IPS-15b (cell line): ENCODE measurements around the gene MORN1.

Experiments
- H3K27me3 ChIP-seq: one replicate; pipeline ENCODE4 v1.6.1; 2013; ENCODE audit warnings: low read length; ENCODE audit not compliant: control insufficient read depth, insufficient read depth
- H3K36me3 ChIP-seq: one replicate; pipeline ENCODE4 v1.6.1; 2013; ENCODE audit warnings: low read length; ENCODE audit not compliant: control insufficient read depth, insufficient read depth
- H3K4me1 ChIP-seq: one replicate; pipeline ENCODE4 v1.6.1; 2013; ENCODE audit warnings: mild to moderate bottlenecking, low read length; ENCODE audit not compliant: control insufficient read depth, insufficient read depth
- H3K4me3 ChIP-seq: one replicate; pipeline ENCODE4 v1.5.1; 2013; ENCODE audit warnings: low read depth, low read length
- H3K9ac ChIP-seq: one replicate; pipeline ENCODE4 v1.6.1; 2013; ENCODE audit warnings: low read depth, mild to moderate bottlenecking, low read length
- H3K9me3 ChIP-seq: one replicate; pipeline ENCODE4 v1.6.1; 2013; ENCODE audit warnings: mild to moderate bottlenecking, low read length; ENCODE audit not compliant: control insufficient read depth, insufficient read depth

The MORN1 gene

DNA sequence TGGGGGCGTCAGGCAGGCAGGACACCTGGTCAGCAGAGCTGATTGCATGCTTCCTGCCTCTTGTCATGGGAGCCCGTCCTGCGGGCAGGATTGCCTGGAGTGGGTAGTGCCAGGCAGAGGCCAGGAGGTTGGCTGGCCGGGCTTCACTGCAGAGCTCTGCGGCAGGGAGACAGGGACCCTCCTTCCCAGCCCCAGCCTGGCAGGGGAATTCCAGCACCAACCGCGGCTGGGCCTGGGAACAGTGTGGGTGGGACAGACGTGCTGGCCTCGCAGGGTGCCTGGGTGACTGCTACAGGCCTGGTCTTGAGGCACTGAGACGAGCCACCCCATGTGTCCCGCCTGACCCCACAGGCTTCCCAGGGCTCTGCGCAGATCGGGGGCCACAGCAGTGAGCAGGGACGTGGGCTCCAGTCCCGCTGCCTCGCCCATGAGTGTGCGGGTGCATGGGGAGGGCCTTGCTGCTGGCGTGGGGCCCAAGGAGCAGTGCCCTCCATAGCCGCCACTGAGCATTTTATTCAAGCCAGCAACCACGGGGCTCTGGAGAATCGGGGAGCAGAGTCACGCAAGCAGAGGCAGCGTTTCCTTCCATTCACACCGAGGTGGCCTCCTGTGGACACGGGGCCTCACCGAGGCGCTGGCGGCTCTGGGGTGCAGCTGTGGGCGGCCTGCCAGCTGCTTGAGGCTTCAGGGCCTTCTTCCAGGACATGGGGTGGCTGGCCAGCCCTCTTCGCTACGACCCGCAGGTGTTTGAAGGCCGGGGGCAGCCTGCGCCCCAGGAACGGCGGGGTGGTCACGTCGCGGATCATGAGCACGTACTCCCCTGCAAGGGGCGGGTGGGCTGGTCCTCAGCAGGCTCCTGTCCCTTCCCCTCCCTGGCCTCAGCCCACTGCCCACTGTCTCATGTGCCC is 70.3 kb downstream of the MORN1 start:
- Histone ChIP-seq H3K4me1 (no peaks in the 10 kb centered on the region), H3K4me3 (no peak overlapping the region), H3K36me3 (no peaks in the 10 kb centered on the region), H3K9me3 (no peaks in the 10 kb centered on the region), H3K27me3 (no peaks in the 10 kb centered on the region), H3K9ac (no peak overlapping the region)

GRCh38 chr1:2320006-2320405 is 71.3 kb downstream of the MORN1 start:
- Histone ChIP-seq H3K4me1 (no peaks in the 10 kb centered on the region), H3K36me3 (no peaks in the 10 kb centered on the region), H3K4me3 (no peak overlapping the region), H3K27me3 (no peaks in the 10 kb centered on the region), H3K9me3 (no peaks in the 10 kb centered on the region), H3K9ac (no peak overlapping the region)

GRCh38 chr1:2319291-2319690 is 72.1 kb downstream of the MORN1 start:
- H3K4me1 ChIP-seq = no peaks in the 10 kb centered on the region
- H3K9me3 ChIP-seq = no peaks in the 10 kb centered on the region
- no peak overlapping the region for H3K9ac ChIP-seq
- H3K27me3 ChIP-seq = no peaks in the 10 kb centered on the region
- H3K4me3 ChIP-seq = no peak overlapping the region
- H3K36me3 ChIP-seq = no peaks in the 10 kb centered on the region

DNA sequence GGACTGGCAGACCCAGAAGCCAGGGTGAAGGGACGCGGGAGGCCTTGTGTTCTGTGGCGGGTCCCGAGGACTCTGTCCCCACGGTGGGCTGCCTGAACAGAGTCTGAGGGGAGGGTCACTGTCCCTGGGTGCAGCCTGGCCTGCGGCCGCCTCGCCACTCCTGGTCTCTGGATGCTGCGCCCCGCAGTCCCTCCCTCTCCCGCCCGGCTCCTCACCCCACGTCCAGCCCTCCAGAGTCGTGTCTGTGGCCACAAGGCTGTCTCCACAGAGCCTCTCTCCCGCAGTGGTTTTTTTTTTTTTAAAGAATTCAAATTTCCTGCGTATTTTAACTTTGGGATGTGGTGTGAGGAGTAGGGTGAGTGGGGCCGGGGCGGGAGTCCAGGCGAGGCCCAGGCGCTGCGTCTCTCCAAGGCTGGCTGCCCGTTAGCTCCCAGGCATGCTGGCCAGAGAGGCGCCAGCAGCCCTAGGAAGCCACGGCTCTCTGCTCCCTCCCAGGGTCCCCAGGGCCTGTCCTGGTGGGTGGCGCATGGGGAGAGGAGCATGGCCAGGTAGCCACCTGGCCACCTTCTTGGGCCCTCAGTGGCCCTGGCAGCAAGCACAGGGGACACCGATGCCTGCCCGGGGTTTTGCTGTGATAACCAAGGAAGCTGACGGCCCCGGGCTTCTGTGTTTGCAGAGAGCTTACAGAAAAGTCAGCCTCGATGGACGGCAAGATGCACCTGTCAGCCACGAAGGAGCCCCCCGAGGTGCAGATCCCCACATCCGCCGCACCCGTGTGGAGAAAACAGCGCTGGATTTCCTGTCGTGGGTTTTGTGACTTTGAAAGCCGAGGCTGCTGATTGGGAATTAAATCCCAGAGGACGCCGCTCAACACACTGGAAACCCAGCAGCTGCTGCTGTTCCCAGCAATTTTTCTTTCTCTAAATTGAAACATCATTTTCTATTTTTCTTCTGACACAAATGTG is 72.8 kb downstream of the MORN1 start:
- H3K27me3 ChIP-seq = no peaks in the 10 kb centered on the region

GRCh38 chr1:2317230-2318065 is 73.9 kb downstream of the MORN1 start:
- Histone ChIP-seq H3K4me1 (no peaks in the 10 kb centered on the region), H3K9ac (peak overlapping the region; percentile 12), H3K4me3 (no peak overlapping the region), H3K27me3 (no peaks in the 10 kb centered on the region), H3K36me3 (no peaks in the 10 kb centered on the region), H3K9me3 (no peaks in the 10 kb centered on the region)

More for the DNA sequence above, 72.8 kb downstream of the MORN1 start:
- no peak overlapping the region for H3K9ac ChIP-seq
- no peak overlapping the region for H3K4me3 ChIP-seq
- no peaks in the 10 kb centered on the region for H3K4me1 ChIP-seq
- no peaks in the 10 kb centered on the region for H3K9me3 ChIP-seq
- H3K36me3 ChIP-seq = no peaks in the 10 kb centered on the region

- Histone ChIP-seq H3K9ac (no peak overlapping the region), H3K27me3 (no peaks in the 10 kb centered on the region)
Observed at GRCh38 chr1:2316451-2316961, 74.8 kb downstream of the MORN1 start.

DNA sequence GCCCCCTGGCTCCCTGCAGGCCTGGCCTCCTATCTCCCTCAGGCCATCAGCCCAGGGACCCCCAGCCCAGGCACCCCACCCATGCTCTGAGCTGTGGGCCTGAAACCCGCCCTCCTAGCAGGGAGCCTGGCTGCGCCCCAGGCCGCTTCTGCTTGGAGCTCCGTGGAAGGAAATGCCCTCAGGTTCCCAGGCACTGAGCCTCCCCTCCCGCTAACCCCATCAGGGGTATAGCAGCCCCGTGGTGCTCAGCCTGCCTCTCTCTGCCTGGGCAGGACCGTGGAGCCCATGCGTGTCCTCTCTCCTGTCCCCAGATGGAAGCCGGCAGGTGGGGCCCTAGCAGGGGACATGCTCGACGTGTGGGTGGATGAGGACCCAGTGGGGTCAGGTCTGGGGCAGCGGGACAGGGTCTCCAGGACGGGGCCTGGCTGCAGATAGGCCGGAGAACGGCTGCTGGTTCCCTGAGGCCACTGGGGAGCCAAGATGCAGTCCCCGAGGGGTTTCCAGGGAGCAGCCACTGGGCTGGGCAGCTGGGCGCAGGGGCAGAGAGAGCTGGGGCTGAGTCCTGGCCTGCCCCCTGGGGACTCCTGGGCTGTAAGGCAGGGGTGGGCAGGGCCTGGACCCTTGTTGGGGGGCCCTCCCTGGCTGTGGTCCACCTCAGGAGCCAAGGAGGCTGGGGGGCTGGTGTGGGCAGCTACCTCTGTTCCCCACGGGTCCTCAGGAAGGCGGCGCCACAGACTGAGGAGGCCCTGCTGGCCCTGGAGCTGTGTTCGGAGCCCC is 75.5 kb downstream of the MORN1 start:
- Histone ChIP-seq H3K4me1 (no peaks in the 10 kb centered on the region), H3K27me3 (no peaks in the 10 kb centered on the region), H3K36me3 (no peaks in the 10 kb centered on the region), H3K9ac (no peak overlapping the region), H3K4me3 (no peak overlapping the region), H3K9me3 (no peaks in the 10 kb centered on the region)

More at GRCh38 chr1:2316451-2316961, 74.8 kb downstream of the MORN1 start:
- H3K9me3 ChIP-seq = no peaks in the 10 kb centered on the region
- H3K36me3 ChIP-seq = no peaks in the 10 kb centered on the region
- no peak overlapping the region for H3K4me3 ChIP-seq
- no peaks in the 10 kb centered on the region for H3K4me1 ChIP-seq

DNA sequence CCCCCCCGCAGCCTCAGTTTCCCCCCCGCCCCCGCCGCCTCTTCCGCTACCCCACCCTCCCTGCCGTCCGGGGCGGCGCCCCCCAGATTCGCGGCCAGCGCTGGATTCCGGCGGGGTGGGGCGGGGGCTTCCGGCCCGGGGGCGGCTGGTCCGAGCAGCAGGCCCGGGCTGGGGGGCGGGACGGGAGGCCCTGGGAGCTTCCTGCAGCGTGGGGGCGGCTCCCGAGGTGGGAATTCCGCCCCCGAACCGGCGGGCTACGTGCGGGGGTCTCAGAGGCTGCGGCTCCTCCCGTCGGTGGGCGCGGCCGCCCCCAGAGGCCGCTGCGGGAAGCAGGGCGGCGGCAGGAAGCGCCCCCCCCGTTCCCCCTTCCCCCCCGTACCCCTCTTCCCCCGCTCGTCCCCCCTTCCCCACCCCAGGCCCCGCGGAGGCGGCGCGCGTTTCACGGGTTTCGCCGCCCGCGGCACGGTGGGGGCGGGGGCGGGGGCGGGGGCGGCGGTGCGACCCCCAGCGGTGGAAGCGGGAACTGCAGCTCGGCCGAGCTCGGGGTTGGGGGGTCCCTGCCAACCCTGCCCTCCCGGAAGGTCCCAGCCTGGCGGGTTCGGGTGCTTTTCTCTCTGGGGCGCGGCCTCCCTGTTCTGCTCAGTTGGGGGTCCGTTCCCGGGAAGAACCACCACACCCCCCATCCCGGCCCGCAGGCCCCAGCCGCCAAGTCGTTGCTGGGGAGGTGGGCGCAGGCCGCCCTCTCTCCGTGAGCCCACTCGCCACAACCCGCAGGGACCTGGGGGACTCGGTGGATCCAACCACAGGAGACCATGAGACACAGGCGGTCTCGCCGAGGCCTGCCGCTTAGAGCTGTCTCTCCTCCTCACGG is 76.3 kb downstream of the MORN1 start:
- Histone ChIP-seq H3K4me3 (no peak overlapping the region), H3K27me3 (no peaks in the 10 kb centered on the region), H3K9ac (peak overlapping the region; percentile 65), H3K9me3 (no peaks in the 10 kb centered on the region), H3K4me1 (no peaks in the 10 kb centered on the region), H3K36me3 (no peaks in the 10 kb centered on the region)

DNA sequence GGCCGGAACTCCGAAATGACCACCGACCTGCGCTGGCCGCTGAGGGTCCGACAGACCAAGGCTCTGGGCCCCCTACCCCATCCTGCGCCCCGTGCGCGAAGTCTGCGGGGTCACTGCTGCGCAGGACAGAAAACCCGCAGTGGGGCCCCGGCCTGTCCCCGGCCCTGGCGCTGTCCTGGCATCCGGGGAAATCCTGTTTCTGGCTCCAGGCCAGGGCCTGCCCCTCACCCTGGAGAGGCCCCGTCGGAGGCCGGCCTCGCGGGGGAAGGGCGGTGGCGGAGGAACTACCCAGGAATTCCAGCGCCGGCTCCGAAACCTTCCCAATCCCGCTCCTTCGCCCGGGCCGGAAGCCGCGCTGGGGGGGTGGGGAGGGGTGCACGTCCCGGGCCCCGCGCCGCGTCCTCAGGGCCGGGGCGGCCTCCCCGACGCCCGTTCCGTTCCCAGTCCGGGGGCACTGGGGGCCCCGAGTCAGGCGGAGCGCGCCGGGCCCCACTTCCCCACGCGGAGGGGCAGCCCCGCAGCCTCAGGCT is 77.0 kb downstream of the MORN1 start:
- H3K36me3 ChIP-seq = no peaks in the 10 kb centered on the region
- H3K27me3 ChIP-seq = no peaks in the 10 kb centered on the region
- no peaks in the 10 kb centered on the region for H3K9me3 ChIP-seq
- H3K4me1 ChIP-seq = no peaks in the 10 kb centered on the region
- H3K9ac ChIP-seq = peak overlapping the region; percentile 65
- H3K4me3 ChIP-seq = peak overlapping the region; percentile 35
